Measurements from ENCODE around the gene P2RX2.

P2RX2 gene

GRCh38 chr12:132587781-132588180 is 30.8 kb upstream of the P2RX2 start:
- no peak for TF ChIP-seq CTCF (IDR thresholded peaks at IDR 0.05; ENCODE audit: control extremely low read depth, extremely low read depth, low read depth, missing control alignments)
- ChIA-PET CTCF (interaction anchor here (1.2 kb wide), 1 partner anchor 8 kb away, joined by 3 read pairs; no protein-coding TSS in a partner anchor), POLR2A (no interaction called here)
- DNase-seq (ENCODE audit: extremely low spot score) = no peak

GRCh38 chr12:132588319-132588718 is 30.3 kb upstream of the P2RX2 start:
- POLR2A ChIA-PET = no interaction called here

GRCh38 chr12:132588821-132589669 is 29.5 kb upstream of the P2RX2 start:
- POLR2A ChIA-PET = no interaction called here
- TF ChIP-seq CTCF (IDR thresholded peaks at IDR 0.05; ENCODE audit: control extremely low read depth, extremely low read depth, low read depth, missing control alignments) = no peak
- CTCF ChIA-PET = interaction anchor here (1.0 to 1.1 kb wide), 2 partner anchors 20 to 37 kb away, joined by 3 read pairs; no protein-coding TSS in a partner anchor
- no peak for DNase-seq (ENCODE audit: extremely low spot score)

More at GRCh38 chr12:132588319-132588718, 30.3 kb upstream of the P2RX2 start:
- CTCF ChIA-PET = no interaction called here
- no peak for DNase-seq (ENCODE audit: extremely low spot score)
- TF ChIP-seq CTCF (IDR thresholded peaks at IDR 0.05; ENCODE audit: control extremely low read depth, extremely low read depth, low read depth, missing control alignments) = no peak

DNA sequence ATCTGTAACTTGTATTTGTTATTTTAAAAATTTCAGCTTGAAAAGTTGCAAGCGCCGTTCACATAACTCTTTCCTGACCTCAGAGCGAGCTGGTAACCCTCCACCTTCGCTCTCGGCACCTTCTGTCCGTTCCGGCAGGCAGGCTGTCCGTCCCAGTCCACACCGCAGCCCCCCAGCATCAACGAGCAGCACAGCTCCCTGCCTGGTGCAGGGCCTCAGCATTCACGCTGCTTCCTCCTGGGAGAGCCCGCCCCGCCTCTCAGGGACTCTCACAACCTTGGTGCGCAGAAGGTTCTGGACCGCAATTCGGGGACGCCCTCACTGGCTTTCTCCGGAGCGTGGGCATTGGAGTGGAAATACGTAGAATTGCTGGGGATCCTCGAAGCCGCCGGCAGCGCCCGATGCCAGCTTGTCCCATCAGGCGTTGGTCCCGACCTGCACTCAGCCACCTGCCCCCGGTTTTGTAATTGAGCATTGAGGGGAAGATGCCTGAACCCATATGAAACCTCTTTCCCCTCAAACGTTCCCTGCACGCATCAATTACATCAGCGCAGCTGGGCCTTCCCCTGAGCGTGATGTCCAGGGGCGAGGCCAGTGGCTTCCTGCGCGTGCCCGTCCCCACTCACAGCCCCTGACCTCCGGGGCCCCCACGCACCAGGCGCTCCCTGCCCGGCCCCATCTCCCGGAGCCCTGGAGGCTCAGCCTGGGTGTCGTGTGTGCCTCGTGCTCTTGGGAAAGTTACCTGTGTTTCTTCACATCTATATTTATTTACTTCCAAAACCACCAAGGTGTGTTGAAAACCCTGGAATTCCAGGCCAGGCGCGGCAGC is 27.3 kb upstream of the P2RX2 start:
- ChIA-PET CTCF (no interaction called here), POLR2A (no interaction called here)
- no peak for DNase-seq (ENCODE audit: extremely low spot score)
- no peak for TF ChIP-seq CTCF (IDR thresholded peaks at IDR 0.05; ENCODE audit: control extremely low read depth, extremely low read depth, low read depth, missing control alignments)

DNA sequence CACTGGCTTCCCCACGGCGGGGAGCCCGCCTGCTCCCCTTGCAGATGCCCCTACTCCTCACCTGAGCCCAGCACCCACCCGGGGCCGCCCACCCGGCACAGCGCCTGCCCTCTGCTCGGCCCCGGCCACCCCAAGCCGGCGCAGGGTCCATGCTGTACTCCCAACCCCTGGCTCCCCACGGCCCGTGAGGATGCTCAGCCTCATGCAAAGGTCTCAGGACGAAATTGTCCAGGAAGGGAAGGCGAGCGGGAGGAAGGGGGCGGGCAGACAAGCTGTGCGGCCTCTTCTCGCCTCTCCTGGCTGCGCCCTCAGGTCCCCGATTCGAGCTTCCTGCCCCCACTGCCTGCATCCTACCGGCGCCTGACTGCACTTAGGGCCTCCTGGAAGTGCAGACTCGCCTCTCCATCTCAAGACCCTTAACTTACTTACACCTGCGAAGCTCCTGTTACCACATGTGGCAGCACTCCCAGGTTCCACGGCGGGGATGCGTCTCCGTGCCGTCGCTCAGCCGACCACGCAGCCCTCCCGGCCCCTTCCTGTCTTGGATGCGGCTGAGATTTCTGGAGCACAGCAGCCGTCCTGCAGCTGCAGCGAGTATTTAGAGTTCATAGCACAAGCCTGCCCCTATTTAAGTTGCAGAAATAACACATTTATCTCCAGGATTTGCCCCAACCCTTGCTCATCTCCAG is 26.1 kb upstream of the P2RX2 start:
- ChIA-PET POLR2A (no interaction called here), CTCF (no interaction called here)
- no peak for TF ChIP-seq CTCF (IDR thresholded peaks at IDR 0.05; ENCODE audit: control extremely low read depth, extremely low read depth, low read depth, missing control alignments)
- no peak for DNase-seq (ENCODE audit: extremely low spot score)

DNA sequence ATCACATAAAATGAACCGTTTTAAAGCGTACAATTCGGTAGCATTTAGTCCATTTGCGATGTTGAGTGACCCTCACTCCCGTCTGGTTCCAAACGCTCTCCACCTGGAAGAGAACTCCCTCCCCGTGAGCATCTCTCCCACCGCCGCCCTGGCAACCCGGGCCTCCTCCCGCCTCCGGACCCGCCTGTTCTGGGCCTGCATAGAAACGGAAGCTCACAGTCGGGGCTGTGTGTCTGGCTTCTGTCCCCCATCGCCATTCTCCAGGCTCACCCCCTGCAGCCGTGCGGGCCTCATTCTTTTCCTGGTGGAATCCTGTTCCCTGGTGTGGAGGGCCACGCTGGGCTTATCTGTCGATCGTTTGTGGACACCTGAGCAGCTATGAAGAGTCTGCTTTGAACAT is 25.5 kb upstream of the P2RX2 start:
- TF ChIP-seq CTCF (IDR thresholded peaks at IDR 0.05; ENCODE audit: control extremely low read depth, extremely low read depth, low read depth, missing control alignments) = no peak
- ChIA-PET CTCF (no interaction called here), POLR2A (no interaction called here)
- DNase-seq (ENCODE audit: extremely low spot score) = no peak

Data from GM10248 (cell line).